Ureter (tissue), 1 donor: Measurements from ENCODE around the gene PGLYRP4. TPM values are rescaled to one million over a fixed set of nuclear protein-coding genes. Genes with fewer than 3 reads are reported as not detected.

Source experiments
- DNase-seq: peaks from one replicate; pipeline ENCODE4 v3.0.0-alpha.2; 2020; ENCODE audit warnings: low spot score
- total RNA-seq: library from RNA; stranded (reverse); gene quantifications from one replicate; pipeline ENCODE4 v1.2.4, GENCODE V29; 2023
- donor health status: DM: yes; HTN: yes; CAD: no.

The PGLYRP4 gene
- total RNA-seq, 1 donor from 2014 or later: 0.60 TPM

DNA sequence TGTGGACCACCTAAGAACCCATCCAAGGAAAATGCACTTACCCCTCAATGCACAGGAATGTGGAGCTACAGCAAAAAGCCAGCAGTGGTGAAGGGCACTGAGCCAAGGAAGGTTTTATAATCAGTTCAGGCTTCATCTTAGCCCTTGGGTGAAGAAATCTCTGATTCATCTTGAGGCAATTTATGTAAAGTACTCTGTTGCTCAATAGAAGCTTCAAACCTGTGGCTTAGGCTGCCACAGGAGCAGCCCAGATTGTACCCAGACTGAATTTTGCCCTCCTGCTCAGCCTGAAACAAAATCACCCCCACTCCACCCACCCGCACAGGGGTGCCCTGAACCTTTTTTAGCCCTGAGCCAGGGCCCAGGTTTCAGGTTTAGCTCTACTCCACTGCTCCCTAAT is 26.9 kb upstream of the PGLYRP4 start, which contains the start of gene S100A12:
TSS of gene S100A12 (minus strand) at position 111 of the 400 bp plus-strand sequence. CDS start 1,029 bp downstream, outside the sequence.
- no peak for DNase-seq

DNA sequence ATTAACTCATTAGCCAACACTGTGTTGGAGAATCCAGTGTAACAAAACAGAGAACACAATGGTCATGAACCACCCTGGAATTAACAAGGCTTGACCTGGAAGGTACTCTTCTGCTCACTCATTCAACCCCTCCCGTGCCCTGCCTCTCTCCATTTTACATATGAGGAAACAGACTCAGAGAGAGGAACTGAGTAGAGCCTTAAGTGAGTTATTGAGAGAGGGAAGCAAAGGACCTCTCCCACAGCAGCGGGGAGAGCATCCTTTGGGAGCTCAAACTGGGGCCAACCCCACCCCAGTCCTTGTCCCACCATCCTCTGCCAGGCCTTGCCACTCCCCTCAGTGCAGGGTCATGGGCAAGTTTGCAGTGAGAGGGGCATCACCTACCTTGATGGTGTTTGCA is 25.4 kb upstream of the PGLYRP4 start:
- DNase-seq: no peak

DNA sequence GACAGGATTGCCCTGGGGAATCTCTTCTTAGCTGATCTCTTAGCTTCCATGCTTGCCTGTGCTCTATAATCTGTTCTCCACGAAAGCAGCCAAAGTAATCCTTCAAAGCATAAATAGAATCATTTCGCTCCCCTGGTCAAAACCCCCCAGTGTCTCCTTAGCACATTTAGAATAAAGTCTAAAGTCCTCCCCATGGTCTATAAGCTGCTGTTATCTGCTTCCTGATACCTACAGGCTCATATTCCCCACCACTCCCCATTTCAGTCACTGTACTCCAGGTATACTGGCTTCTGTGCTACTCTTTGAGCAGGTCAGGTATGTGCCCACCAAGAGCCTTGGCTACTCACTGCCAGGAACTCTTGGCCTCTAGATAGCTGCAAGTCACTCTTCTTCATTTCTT is 23.9 kb upstream of the PGLYRP4 start:
- no peak for DNase-seq

DNA sequence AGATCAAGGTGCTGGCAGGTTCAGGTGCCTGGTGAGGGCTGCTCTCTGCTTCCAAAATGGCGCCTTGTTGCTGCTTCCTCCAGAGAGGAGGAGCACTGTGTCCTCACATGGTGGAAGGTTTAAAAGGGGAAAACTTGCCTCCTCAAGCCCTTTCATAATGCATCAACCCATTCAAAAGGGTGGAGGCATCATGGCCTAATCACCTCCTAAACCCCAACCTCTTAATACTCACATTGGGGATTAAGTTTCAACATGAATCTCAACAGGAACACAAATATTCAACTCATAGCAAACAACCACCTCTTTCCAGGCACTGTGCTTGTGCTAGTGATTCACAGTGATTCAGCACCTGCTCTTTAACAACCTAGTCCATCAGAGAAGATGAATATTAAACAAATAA is 22.6 kb upstream of the PGLYRP4 start:
- no peak for DNase-seq

DNA sequence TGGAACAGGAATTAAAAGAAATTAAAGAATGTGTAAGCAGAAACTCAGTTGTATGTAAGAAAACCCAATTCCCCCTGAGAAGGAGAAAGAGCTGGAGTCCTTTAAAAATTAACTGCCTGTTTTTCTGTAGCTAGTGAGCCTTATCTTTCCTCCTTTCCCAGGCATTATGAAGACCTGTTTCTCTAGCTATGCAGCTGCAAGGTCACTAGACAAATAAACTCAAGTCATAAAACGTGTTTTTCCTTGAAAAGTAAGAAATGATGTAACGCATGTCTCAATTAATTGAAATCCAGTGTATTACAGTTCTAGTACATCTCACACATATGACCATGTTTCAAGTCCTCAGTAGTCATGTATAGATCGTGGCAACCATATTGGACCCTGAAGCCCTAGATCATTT is 21.5 kb upstream of the PGLYRP4 start:
- DNase-seq: no peak

DNA sequence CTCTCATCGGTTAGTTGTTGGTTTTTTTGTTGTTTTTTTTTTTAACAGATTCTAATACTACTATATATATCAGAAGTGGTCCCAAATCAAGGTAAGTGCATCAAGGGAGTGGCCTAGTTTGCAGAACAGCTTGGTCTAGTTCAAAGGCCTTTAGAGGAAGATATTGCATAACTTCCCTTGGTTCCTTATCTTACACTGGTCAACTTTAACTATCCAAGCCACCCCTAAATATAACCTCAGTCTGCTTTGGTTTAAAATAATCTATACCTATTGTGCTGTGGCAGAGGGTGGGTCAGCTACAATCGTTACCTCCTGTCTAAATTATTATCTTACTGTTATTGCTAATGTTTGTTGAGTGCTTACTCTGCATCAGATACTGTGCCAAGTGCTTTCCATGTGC is 19.9 kb upstream of the PGLYRP4 start:
- no peak for DNase-seq

DNA sequence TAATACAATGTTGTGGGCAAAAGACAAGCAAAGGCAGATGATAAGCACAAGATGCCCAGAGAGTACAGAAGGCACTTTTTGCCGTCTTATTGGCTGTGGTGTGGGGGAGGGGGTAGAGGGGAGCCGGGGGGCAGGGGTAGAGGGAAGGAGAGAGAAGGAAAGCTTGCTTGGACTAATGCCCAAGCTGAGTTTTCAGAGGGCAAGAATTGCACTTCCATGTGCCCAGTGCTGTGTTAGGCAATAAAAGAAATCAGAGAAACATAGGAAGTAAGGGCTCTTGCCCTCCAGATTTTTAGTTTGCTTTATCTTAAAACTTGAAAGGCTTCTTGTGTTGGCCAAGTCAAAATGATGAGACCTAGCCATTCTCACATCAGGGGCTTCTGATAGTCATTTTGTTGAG is 18.4 kb upstream of the PGLYRP4 start:
- DNase-seq: no peak

DNA sequence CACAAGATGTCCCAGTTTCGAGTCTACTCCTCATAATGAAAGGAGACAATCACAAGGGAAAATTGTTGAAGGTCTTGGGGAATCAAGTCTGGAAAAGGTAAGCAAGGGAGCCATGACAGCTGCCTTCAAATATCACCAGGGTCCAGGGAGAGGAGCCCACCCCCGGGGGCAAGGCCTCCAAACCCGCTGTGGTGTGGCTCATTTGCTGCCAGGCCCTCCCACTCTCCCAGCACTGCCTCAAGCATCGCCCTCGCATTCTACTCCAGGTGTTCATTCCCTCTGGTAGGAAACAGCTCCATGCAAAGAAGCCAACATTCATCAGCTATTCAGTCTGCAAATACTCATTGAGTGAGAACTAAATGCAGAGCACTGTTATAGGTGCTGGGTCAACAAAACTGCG is 17.6 kb upstream of the PGLYRP4 start:
- no peak for DNase-seq

DNA sequence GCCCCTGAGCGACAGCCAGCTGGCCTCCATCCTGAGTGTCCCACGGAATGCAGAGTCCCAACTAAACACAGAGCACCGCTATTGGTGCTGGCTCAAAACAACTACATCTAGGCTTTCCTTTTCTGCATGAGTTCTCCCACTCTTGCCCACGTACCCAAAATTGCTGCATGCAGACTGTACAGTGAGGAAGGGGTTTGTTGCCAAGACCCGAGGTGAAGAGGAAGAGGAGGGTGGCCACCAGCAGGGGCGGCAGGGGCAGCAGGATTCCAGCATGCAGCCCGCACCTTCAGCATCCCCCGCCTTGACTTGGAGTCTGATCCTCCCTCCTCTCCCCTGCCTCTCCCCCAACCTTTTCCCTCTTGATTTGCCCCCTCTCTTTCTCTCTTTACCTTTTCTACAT is 17.1 kb upstream of the PGLYRP4 start:
- no peak for DNase-seq

DNA sequence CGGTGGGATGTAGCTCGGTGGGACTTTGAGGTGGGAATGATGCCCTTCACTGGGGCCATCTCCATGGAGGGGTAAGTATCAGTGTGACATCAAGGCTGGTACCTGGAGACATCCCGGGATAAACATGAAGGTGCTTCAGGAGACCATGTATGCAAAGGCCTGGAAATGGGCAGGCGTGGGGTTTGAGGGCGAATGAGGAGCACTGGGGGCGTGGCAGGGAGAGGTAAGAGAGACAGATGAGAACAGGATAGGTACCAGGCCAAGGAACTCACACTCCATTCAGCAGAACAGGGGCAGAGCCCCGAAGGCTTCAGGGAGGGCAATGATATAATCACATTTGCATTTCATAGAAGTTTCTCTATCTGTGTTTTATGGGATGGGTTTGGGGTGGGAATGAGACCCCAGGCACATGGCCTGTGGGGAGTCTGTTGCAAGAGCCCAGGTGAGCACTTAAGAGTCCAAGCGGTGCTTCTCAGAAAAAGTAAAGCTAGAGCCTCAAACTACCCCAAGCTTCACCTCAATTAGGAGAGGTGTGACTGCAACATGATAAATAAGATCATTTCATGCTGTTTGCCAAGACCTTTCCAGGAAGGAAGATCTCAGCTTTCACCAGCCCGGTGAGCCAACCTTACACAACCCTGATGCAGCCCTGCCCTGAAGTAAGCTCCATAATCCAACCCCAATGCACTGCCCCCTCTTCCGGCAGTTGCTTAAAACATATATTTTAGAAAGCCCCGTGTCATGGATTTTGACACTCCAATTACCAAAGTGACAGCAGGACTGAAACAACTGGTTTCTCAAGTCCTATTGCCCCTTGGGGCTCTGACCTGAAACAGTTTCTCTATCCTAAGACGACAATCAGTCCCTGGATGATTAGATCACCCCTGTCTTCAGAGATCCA is 16.4 kb upstream of the PGLYRP4 start:
- no peak for DNase-seq

DNA sequence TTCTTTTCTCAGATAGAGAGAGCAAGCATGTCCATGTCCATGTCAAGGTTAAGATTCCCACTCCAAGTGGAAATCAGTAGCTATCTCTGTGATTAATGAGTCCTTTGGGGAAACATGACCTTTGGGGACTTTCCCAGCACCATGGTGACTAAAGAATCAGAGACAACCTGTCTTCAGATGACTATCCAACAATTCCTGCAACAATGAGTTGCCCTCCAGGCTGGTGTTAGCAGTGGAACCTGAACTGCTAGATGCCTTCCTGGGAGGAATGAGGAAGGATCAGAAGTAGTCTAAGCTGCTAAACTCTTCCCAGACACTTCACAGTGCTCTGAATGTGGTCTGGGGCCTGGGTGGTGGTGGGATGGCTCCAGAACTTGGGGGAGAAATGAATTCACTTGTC is 15.5 kb upstream of the PGLYRP4 start:
- DNase-seq: no peak

DNA sequence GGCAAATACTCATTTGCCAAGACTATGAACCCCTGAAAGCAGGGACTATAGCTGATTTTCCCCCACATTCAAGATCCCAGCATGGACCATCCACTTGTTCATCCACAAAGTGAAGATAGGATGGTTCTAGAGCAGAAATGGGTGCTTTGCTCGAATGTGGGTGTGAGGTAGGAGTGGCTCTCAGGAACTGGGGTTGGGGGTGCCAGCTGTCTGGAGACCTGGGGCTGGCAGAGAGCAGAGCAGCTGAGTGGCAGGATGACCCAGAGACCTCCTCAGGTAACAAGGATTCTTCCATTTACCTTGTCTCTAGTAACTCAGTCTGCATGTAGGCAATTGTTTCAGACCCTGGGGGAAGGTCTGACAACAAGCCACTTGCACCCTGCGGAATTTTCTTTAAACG is 15.0 kb upstream of the PGLYRP4 start:
- no peak for DNase-seq

DNA sequence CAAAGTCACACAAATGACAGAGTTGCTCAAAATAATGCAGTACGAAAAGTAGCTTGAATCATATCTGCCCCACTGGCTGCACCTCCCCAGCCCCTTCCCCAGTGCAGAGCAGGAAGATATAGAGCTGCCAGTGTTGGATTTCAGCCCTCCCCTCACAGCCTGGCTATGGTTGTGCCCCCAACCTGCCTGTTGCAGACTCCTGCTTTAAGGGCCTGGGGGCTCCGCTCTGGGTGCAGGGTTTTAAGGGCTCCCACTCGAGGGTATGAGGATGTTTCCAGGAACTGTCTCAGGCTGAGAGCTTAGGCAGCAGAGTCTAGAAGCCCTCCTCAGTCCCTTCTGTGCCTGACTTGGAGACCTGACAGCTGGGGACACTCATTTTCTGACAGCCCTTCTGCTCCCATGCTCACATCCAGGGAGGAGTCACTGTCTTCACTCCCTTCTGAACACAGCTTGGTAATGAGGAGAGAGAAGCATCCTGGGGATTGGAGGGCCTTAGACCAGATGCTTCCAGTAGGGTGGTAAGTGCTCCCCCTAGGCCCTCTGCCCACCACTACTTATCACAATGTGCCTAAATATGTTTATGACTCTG is 13.6 kb upstream of the PGLYRP4 start:
- no peak for DNase-seq

DNA sequence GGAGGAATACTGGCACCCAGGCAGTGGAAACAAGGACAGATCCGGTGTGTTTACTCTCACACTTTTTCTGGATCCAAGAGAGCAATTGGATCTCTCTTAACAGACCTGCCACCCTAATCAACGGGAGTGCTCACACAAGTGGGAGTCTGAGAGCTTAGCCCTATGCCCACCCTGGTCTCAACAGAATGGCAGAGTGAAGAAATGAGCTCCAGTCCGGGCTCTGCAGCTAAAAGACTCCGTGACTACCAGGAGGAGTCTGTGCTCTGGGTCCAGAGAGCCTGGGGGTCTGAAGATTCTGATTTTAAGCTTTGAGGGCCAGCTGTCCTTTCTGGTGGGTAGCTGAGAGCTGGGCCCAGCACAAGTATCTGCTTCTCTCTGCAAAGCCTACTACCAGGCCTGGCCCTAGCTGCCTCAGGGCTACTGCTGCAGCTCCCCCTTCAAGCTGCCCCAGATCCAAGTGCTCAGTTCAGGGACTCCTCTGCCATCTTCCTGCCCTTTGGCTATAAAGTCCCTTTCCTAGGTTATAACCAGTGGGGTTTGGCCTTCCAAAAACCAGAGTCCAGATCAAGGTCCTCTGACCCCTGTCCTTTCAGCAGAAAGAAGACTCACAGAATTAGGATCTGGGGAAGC is 13.0 kb upstream of the PGLYRP4 start:
- no peak for DNase-seq

DNA sequence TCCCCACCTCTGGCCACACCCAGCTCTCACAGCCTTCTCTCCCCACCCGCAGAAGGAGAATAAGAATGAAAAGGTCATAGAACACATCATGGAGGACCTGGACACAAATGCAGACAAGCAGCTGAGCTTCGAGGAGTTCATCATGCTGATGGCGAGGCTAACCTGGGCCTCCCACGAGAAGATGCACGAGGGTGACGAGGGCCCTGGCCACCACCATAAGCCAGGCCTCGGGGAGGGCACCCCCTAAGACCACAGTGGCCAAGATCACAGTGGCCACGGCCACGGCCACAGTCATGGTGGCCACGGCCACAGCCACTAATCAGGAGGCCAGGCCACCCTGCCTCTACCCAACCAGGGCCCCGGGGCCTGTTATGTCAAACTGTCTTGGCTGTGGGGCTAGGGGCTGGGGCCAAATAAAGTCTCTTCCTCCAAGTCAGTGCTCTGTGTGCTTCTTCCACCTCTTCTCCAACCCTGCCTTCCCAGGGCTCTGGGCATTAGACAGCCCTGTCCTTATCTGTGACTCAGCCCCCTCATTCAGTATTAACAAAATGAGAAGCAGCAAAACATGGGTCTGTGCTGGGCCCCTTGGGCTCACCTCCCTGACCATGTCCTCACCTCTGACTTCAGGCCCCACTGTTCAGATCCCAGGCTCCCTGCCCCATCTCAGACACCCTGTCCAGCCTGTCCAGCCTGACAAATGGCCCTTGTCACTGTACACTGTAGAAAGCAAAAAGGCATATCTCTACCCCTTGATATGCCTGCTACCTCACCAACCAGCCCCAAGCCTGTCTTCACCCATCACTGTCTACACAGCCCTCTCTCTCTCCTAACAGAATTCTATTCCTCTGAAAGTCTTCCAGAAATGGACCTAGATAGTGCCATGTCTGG is 12.2 kb upstream of the PGLYRP4 start:
- no peak for DNase-seq

DNA sequence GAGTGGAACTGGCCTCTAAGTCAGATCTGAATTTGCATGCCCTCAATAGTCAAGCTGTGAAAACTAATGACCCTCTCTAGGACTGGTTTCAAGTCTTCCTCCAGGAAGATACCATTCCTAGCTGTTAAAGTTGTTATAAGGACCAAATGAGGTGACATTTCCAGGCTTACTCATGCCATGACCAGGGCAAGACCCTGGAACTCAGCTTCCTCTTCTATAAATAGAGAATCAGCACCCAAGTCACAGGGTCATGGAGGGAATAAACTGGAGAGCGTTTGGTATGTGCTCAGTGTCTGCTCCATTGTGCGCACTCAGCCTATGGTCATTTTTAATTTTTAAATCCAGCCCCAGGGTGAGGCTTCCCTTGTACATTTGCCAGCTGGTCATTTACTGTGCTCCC is 11.5 kb upstream of the PGLYRP4 start:
- DNase-seq: no peak

DNA sequence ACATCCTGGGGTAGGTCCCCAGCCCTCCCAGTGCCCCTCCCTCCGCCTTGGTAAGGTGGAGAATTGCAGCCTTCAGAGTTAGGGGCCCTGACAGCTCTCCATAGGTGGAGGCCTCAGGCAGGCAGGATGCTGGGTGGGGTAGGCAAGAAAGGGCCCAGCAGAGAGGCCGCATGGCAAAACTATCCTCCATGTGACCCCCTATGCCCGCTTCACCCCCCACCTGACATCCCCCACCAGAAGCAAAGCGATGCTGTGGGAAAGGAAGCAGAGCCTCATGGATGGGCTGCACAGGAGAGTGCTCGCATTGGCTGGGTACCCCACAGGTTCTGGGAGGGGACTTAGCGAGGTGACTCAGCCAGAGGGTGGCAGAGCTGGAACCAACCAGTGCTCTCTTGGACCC is 10.6 kb upstream of the PGLYRP4 start:
- DNase-seq: peak; percentile 27

DNA sequence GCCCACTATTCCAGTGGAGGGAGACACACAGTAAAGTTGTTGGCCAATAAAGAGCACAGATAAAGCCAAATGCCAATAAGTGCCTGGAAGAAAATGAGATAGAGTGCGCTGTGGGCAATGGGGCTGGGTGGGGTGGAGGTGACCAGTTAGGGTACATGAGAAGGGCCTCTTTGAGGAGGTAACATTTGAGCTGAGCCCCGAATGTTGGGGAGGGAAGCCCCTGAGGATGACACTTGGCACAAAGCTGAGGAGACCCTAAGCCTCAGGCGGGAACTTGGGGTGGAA is 10.0 kb upstream of the PGLYRP4 start:
- peak; percentile 28 for DNase-seq

DNA sequence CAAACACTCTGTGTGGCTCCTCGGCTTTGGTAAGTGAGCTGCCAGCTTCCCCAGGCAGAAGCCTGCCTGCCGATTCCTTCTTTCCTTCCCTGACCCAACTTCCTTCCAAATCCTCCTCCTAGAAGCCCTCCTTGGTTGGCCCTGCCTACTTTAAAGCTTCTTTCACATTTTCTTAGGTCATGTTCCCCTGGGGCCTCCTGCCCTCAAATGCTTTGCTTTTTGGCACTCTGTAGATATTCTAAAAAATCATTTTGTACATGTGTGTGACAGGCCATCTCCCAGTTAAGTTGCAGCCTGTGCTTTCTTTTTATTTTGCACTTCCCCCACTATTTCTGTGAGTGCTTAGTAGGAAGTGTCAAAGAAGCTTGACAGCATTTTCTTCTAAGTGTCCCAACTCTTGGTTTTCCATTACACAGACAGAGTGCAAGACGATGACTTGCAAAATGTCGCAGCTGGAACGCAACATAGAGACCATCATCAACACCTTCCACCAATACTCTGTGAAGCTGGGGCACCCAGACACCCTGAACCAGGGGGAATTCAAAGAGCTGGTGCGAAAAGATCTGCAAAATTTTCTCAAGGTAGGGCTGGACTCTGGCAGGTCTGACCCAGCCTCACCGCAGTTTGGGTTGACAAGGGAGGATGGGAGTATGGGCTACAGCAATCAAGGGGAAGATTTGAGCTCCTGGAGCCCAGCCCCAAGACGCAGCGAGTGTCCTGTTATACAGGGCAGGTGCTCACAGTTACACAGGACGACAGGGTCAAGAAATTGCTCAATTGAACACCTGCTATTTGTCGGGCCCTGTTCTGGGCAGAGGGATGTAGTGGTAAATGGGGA is 9.4 kb upstream of the PGLYRP4 start, which contains the start of gene S100A9:
TSS of gene S100A9 (plus strand) at position 2 of the 838 bp plus-strand sequence. CDS start at position 432, 430 bp downstream.
- peak; percentile 36 for DNase-seq

DNA sequence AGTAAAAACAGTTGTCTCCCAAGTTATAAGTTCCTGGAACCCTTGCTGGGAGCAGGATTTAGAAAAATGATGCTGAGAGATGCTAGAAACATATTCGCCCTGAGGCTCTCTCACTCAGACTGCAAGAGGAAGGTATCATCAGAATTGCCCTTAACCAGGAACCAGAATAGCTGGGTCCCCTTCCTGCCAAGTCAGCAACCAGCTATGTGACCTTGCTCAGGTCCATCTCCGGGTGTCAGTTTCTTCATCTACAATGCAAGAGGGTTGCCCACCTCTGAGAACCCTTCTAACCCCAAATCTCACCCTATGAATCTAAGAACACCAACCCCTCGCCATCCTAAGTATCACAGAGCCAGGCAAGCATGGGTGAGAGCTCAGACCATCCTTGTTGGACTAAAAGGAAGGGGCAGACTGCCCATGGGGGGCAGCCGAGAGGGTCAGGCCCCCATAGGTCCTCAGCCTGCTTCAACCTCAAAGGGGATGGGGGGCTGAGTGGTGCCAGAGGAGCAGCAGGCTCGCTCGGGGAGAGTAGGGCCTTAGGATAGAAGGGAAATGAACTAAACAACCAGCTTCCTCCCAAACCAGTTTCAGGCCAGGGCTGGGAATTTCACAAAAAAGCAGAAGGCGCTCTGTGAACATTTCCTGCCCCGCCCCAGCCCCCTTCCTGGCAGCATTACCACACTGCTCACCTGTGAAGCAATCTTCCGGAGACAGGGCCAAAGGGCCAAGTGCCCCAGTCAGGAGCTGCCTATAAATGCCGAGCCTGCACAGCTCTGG is 8.6 kb upstream of the PGLYRP4 start:
- DNase-seq: peak; percentile 86
